Erythroblast (primary cell): Measurements from ENCODE around the gene RNF4.

Source experiments
- GATA1 ChIP-seq: IDR thresholded peaks from 2 replicates; pipeline ENCODE4 v1.6.1; 2011; ENCODE audit warnings: low read depth, mild to moderate bottlenecking, control low read depth, low read length, moderate library complexity
- POLR2A ChIP-seq: IDR thresholded peaks from 2 replicates; pipeline ENCODE4 v1.6.1; 2011; ENCODE audit warnings: mild to moderate bottlenecking, low read length

- TF ChIP-seq POLR2A, result no peak
- TF ChIP-seq GATA1, result no peak
Observed at GRCh38 chr4:2545321-2546013, 76.6 kb downstream of the RNF4 start.
